Measurements from ENCODE around the gene GRHL3. TPM values are rescaled to one million over a fixed set of nuclear protein-coding genes. Genes with fewer than 3 reads are reported as not detected.

GRHL3 gene
- total RNA-seq, 4 donors from 2014 or later = not detected

GRCh38 chr1:24381256-24381655, 62.1 kb downstream of the GRHL3 start:
- H3K4me3 ChIP-seq = no peak overlapping the region
- peaks cover 0 to 33% (median 18%) of the 10 kb centered on the region in 4 donors for H3K4me1 ChIP-seq
- 51 to 80% methylated on average over 1 to 2 of the region's 2 CpGs for WGBS, 2 donors (ENCODE audit: low coverage in 1 of 2)
- in situ Hi-C loops (cut with MboI; ENCODE audit: low pct_ligation_motif_present in 1 of 4, low pct_unique_long_range_greater_than_20kb in 1 of 4, low sequenced_read_pairs in 3 of 4) (loop anchor here in 1 of 4 donors (25.0 kb wide), 1 partner anchor 319 kb away; no protein-coding TSS in a partner anchor), intact Hi-C loops (cut with DNase I; ENCODE audit: low total_unique reads) (no loop called here)
- peak overlapping the region in 1 of 4 donors; percentile 15 for H3K27ac ChIP-seq
- DNase-seq = peak; percentile 36
- TF ChIP-seq POLR2A (IDR thresholded peaks at IDR 0.05) (no peak), POLR2AphosphoS5 (IDR thresholded peaks at IDR 0.05) (no peak), EP300 (IDR thresholded peaks at IDR 0.05; ENCODE audit: low read depth) (no peak)
- TF ChIP-seq, protein P1, sequence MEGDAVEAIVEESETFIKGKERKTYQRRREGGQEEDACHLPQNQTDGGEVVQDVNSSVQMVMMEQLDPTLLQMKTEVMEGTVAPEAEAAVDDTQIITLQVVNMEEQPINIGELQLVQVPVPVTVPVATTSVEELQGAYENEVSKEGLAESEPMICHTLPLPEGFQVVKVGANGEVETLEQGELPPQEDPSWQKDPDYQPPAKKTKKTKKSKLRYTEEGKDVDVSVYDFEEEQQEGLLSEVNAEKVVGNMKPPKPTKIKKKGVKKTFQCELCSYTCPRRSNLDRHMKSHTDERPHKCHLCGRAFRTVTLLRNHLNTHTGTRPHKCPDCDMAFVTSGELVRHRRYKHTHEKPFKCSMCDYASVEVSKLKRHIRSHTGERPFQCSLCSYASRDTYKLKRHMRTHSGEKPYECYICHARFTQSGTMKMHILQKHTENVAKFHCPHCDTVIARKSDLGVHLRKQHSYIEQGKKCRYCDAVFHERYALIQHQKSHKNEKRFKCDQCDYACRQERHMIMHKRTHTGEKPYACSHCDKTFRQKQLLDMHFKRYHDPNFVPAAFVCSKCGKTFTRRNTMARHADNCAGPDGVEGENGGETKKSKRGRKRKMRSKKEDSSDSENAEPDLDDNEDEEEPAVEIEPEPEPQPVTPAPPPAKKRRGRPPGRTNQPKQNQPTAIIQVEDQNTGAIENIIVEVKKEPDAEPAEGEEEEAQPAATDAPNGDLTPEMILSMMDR (IDR thresholded peaks at IDR 0.05) = no peak
- H3K27me3 ChIP-seq = no peaks in the 10 kb centered on the region
- no peaks in the 10 kb centered on the region for H3K9me3 ChIP-seq
- H3K36me3 ChIP-seq = no peaks in the 10 kb centered on the region

- intact Hi-C loops (cut with DNase I; ENCODE audit: low total_unique reads) = no loop called here
These were observed 63.0 kb downstream of the GRHL3 start for GRCh38 chr1:24382165-24382577.

GRCh38 chr1:24383381-24383940, 64.3 kb downstream of the GRHL3 start:
- no peak for TF ChIP-seq POLR2AphosphoS5 (IDR thresholded peaks at IDR 0.05)
- no peak for TF ChIP-seq EP300 (IDR thresholded peaks at IDR 0.05; ENCODE audit: low read depth)
- TF ChIP-seq, protein P1 (IDR thresholded peaks at IDR 0.05) = no peak
- no peak for TF ChIP-seq POLR2A (IDR thresholded peaks at IDR 0.05)
- intact Hi-C loops (cut with DNase I; ENCODE audit: low total_unique reads) = no loop called here
- no peak for DNase-seq
- WGBS, 2 donors (ENCODE audit: low coverage in 1 of 2) = 84 to 93% methylated on average over 2 of the region's 2 CpGs
- Histone ChIP-seq H3K9me3 (no peaks in the 10 kb centered on the region), H3K27ac (no peak overlapping the region), H3K4me1 (peaks cover 0 to 33% (median 18%) of the 10 kb centered on the region in 4 donors), H3K27me3 (no peaks in the 10 kb centered on the region), H3K4me3 (no peak overlapping the region), H3K36me3 (no peaks in the 10 kb centered on the region)
- in situ Hi-C loops (cut with MboI; ENCODE audit: low pct_ligation_motif_present in 1 of 4, low pct_unique_long_range_greater_than_20kb in 1 of 4, low sequenced_read_pairs in 3 of 4) = loop anchor here in 1 of 4 donors (25.0 kb wide), 1 partner anchor 321 kb away; no protein-coding TSS in a partner anchor

More at GRCh38 chr1:24382165-24382577, 63.0 kb downstream of the GRHL3 start:
- no peaks in the 10 kb centered on the region for H3K9me3 ChIP-seq
- in situ Hi-C loops (cut with MboI; ENCODE audit: low pct_ligation_motif_present in 1 of 4, low pct_unique_long_range_greater_than_20kb in 1 of 4, low sequenced_read_pairs in 3 of 4) = loop anchor here in 1 of 4 donors (25.0 kb wide), 1 partner anchor 320 kb away; no protein-coding TSS in a partner anchor
- H3K27me3 ChIP-seq = no peaks in the 10 kb centered on the region
- DNase-seq = no peak
- WGBS, 2 donors (ENCODE audit: low coverage in 1 of 2) = 89 to 93% methylated on average over 3 to 8 of the region's 8 CpGs
- no peak overlapping the region for H3K4me3 ChIP-seq
- no peaks in the 10 kb centered on the region for H3K36me3 ChIP-seq
- peaks cover 0 to 33% (median 18%) of the 10 kb centered on the region in 4 donors for H3K4me1 ChIP-seq
- peak overlapping the region in 2 of 4 donors; percentile 15 to 38 for H3K27ac ChIP-seq
- no peak for TF ChIP-seq POLR2AphosphoS5 (IDR thresholded peaks at IDR 0.05)
- TF ChIP-seq, protein P1 (IDR thresholded peaks at IDR 0.05) = no peak
- no peak for TF ChIP-seq POLR2A (IDR thresholded peaks at IDR 0.05)

DNA sequence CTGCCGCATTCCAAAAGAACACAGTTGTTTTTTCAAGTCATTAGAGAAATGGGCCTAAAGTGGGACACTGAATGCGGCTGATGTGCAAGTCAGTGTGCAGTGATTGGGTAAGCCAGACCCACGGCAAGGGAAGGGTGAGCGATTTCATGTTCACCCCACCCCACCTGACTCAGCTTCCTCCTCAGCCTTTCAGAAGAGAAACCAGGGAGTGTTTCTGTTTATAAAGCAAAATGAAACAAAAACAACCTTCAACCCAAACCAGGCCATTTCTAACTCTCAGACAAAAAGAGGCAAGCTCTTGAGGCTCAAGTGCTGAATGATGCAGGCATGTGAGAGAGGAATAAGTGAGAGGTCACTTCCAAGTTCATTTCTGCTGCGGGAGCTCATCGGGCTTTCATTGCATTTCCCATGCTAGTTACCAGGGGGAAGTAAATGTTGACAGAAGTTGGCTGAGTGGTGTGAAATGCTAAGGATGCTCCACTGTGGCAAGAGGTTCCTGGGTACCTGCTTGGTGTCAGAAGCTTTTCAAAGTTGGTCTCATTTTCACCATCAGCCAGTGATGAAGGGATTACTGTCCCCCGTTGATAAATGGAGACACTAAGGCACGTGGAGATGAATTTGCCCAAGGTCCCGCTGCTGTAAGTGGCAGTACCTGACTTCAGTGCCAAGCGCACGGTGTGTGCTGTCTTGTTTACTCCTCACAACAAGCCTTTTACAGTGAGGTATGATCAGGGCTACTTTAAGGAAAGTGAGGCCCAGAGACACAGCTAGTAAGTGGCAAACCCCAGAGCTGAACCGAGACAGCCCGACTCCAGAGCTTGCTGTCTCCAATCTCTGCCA, 65.3 kb downstream of the GRHL3 start:
- no peak overlapping the region for H3K4me3 ChIP-seq
- peak overlapping the region in 1 of 4 donors; percentile 34 for H3K27ac ChIP-seq
- 54 to 77% methylated on average over 8 to 13 of the region's 13 CpGs for WGBS, 2 donors (ENCODE audit: low coverage in 1 of 2)
- no peaks in the 10 kb centered on the region for H3K9me3 ChIP-seq
- in situ Hi-C loops (cut with MboI; ENCODE audit: low pct_ligation_motif_present in 1 of 4, low pct_unique_long_range_greater_than_20kb in 1 of 4, low sequenced_read_pairs in 3 of 4) = loop anchor here in 2 of 4 donors (5.0 to 25.0 kb wide), 2 partner anchors 182 to 322 kb away; no protein-coding TSS in a partner anchor
- no peaks in the 10 kb centered on the region for H3K27me3 ChIP-seq
- intact Hi-C loops (cut with DNase I; ENCODE audit: low total_unique reads) = no loop called here
- TF ChIP-seq POLR2AphosphoS5 (IDR thresholded peaks at IDR 0.05) (no peak), EP300 (IDR thresholded peaks at IDR 0.05; ENCODE audit: low read depth) (no peak), POLR2A (IDR thresholded peaks at IDR 0.05) (no peak)
- TF ChIP-seq, protein P1 (IDR thresholded peaks at IDR 0.05) = no peak
- DNase-seq = peak; percentile 35
- H3K4me1 ChIP-seq = peaks cover 0 to 38% (median 18%) of the 10 kb centered on the region in 4 donors
- H3K36me3 ChIP-seq = no peaks in the 10 kb centered on the region

All from transverse colon (tissue), 4 donors.